Gastrocnemius medialis (tissue), 4 donors: ENCODE results near the gene HOTAIR.

ENCODE experiments used
- POLR2A ChIP-seq, 2 donors: fragments of 450-650 bp; IDR thresholded peaks; one replicate each; pipeline ENCODE4 v1.6.1; 2017; ENCODE audit warnings: antibody characterized with exemption in 2 of 2, mild to moderate bottlenecking in 2 of 2, moderate library complexity in 2 of 2
- TF ChIP-seq, protein P1 (sequence below), 5 experiments: fragments of 450-650 bp in 3 of 5; fragments of 200-600 bp in 2 of 5; sonication (generic) in 2 of 5; IDR thresholded peaks in 4 of 5; conservative IDR thresholded peaks in 1 of 5; 1 replicate in 4 of 5; 2 replicates in 1 of 5; pipeline ENCODE4 v1.5.1; 2016 to 2019; ENCODE audit warnings: antibody characterized with exemption in 5 of 5, mild to moderate bottlenecking in 3 of 5, moderate library complexity in 3 of 5

DNA sequence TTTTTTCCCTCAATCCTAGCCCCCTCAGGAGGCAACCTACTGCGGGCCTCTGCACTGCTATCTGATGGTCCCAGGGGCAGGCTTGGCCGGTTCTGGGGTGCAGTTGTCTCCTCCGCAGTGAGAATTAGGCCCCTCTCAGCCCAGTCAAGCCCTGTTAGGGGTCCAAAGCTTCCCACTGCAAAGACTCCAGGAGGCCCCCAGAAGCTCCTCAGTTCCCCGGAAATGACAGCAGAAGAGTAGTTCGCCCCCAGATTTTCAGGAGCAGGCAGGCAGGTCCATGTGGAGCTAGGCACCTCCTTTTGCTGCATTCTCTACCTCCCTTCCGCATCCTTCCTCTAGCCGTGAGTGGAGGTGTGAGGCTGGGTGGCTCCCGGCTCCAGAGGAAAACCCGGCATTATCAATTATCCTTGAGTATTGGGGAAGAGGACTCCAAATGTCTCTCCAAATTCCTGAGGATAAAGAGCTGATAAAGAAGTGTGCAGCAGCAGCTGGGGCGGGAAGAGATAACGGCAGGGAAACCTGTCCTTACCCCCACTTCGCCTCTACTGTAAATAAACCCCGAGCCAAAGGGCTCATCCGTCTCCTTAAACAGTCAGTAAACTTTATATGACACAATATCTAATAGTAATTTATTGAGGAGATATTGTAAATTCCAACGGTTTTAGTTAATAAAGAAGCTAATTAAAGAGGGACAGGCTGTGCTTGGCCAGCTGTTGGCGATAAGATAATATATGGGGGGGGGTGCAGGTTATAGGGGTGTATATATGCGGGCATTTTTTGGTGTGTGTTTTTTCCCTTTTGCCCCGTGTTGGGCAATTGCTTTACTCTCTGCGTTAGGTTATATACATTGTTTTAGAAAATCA lies 20.7 kb downstream of the HOTAIR start:
- TF ChIP-seq, protein P1, sequence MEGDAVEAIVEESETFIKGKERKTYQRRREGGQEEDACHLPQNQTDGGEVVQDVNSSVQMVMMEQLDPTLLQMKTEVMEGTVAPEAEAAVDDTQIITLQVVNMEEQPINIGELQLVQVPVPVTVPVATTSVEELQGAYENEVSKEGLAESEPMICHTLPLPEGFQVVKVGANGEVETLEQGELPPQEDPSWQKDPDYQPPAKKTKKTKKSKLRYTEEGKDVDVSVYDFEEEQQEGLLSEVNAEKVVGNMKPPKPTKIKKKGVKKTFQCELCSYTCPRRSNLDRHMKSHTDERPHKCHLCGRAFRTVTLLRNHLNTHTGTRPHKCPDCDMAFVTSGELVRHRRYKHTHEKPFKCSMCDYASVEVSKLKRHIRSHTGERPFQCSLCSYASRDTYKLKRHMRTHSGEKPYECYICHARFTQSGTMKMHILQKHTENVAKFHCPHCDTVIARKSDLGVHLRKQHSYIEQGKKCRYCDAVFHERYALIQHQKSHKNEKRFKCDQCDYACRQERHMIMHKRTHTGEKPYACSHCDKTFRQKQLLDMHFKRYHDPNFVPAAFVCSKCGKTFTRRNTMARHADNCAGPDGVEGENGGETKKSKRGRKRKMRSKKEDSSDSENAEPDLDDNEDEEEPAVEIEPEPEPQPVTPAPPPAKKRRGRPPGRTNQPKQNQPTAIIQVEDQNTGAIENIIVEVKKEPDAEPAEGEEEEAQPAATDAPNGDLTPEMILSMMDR (IDR thresholded peaks at IDR 0.05 in 4 of 5, conservative IDR thresholded peaks at IDR 0.05 in 1 of 5): no peak
- TF ChIP-seq POLR2A (IDR thresholded peaks at IDR 0.05): no peak
